Spleen (tissue), 7 donors: ENCODE data around the gene PPTC7.

Source experiments
- CTCF ChIP-seq, 11 experiments: fragments of 200-600 bp in 7 of 11; fragments of 450-650 bp in 4 of 11; sonication (generic) in 4 of 11; IDR thresholded peaks in 8 of 11; conservative IDR thresholded peaks in 3 of 11; 1 replicate in 7 of 11; 2 replicates in 4 of 11; pipeline versions ENCODE4 v1.4.0 to v1.8.0; 2016 to 2021; ENCODE audit warnings: antibody characterized with exemption in 11 of 11, inconsistent platforms in 4 of 11, mild to moderate bottlenecking in 1 of 11
- POLR2A ChIP-seq, 3 donors: fragments of 450-650 bp; IDR thresholded peaks; one replicate each; pipeline ENCODE4 v1.5.1; 2017; ENCODE audit warnings: antibody characterized with exemption in 3 of 3, mild to moderate bottlenecking in 1 of 3
- POLR2AphosphoS5 ChIP-seq, 3 donors: sonication (generic); formaldehyde crosslinking; IDR thresholded peaks; one replicate each; pipeline ENCODE4 v1.5.1; 2017; ENCODE audit warnings: antibody characterized with exemption in 3 of 3
- donor health status: DM: no; HTN: no; CAD: no; lungs with moderate emphysema.
- donor health status: DM: no; HTN: no; CAD: no.
- donor health status: DM: no; HTN: no; CAD: no.

- TF ChIP-seq CTCF (IDR thresholded peaks at IDR 0.05 in 8 of 11, conservative IDR thresholded peaks at IDR 0.05 in 3 of 11) (no peak), POLR2AphosphoS5 (IDR thresholded peaks at IDR 0.05) (no peak), POLR2A (IDR thresholded peaks at IDR 0.05) (no peak)
Observed at GRCh38 chr12:110546339-110546738, 36.8 kb downstream of the PPTC7 start.
